NOMO-1 (cell line): ENCODE data around the gene CCDC120.

Experiments used
- DNase-seq, 2 experiments: peaks; one replicate each; lab custom pipeline; 2025; ENCODE audit not compliant: unreplicated experiment in 2 of 2; lab: John Stamatoyannopoulos, UW

CCDC120 gene, protein sequence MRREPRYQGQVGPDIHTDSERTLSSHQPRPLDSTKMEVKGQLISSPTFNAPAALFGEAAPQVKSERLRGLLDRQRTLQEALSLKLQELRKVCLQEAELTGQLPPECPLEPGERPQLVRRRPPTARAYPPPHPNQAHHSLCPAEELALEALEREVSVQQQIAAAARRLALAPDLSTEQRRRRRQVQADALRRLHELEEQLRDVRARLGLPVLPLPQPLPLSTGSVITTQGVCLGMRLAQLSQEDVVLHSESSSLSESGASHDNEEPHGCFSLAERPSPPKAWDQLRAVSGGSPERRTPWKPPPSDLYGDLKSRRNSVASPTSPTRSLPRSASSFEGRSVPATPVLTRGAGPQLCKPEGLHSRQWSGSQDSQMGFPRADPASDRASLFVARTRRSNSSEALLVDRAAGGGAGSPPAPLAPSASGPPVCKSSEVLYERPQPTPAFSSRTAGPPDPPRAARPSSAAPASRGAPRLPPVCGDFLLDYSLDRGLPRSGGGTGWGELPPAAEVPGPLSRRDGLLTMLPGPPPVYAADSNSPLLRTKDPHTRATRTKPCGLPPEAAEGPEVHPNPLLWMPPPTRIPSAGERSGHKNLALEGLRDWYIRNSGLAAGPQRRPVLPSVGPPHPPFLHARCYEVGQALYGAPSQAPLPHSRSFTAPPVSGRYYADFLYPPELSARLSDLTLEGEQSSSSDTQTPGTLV

GRCh38 chrX:49058794-49059193 lies at the start of gene CCDC120:
TSS of gene CCDC120 (plus strand) at chrX:49058999. CDS start at chrX:49062042, 3,043 bp downstream.
- DNase-seq: no peak

DNA sequence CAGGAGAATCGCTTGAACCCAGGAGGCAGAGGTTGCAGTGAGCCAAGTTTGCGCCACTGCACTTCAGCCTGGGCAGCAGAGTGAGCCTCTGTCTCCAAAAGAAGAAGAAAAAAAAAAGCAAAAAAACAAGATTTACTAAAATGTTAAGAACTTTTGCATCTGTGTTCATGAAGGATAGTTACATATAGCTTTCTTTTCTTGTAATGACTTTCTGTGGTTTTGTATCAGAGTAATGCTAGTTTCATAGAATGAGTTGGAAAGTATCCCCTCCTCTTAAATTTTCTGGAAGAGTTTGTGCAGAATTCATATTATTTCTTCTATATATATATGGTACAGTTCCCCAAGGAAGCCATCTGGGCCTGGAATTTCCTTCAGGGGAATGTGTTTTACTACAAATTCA lies 39.7 kb upstream of the CCDC120 start:
- no peak for DNase-seq

GRCh38 chrX:49019599-49020249 lies 39.1 kb upstream of the CCDC120 start:
- DNase-seq: peak in 1 of 2 experiments; percentile 18

GRCh38 chrX:49029876-49030275 lies 28.9 kb upstream of the CCDC120 start:
- DNase-seq: no peak

- DNase-seq: no peak
Measured at GRCh38 chrX:49030283-49030682, 28.5 kb upstream of the CCDC120 start.

- DNase-seq: no peak
Measured at GRCh38 chrX:49037883-49038475, 20.8 kb upstream of the CCDC120 start.

DNA sequence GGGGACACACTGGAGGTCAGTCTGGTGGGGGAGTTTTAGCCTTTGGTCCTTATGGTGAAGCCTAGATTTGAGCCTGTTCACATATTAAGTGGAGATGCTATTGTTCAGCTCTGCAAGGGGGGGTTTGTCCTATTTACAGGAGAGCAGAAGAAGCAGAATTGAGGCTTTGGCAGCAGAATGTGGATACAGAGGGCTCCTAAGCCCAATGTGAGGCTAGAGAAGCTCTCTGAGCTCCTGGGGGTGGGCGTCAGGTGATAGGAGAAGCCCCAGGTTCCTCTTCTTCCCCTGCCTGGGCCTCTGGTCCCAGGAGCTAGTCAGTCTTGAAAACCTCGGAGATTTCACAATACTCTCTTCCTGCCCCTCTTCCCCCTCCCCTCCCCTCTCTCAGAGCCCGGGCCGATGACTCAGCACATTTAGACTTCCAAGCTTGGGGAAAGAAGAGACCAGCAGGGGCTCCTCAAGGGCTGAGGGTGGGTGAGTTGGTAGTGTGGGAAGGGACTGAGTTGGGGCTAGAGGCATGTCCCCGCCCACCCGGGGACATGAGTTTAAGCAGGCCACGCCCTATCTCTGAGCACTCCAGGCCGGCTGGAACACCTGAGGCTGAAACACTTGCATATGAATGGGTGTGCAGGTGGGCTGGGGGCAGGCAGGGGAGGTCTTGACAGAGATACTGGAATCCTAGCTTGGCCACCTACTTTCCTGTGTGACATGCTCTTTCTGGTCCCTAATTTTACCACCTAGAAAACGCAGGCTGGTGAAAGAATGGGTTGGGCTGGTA lies 19.0 kb upstream of the CCDC120 start:
- DNase-seq: peak; percentile 91 to 94

- DNase-seq: no peak
Measured at GRCh38 chrX:49040376-49040955, 18.3 kb upstream of the CCDC120 start.

DNA sequence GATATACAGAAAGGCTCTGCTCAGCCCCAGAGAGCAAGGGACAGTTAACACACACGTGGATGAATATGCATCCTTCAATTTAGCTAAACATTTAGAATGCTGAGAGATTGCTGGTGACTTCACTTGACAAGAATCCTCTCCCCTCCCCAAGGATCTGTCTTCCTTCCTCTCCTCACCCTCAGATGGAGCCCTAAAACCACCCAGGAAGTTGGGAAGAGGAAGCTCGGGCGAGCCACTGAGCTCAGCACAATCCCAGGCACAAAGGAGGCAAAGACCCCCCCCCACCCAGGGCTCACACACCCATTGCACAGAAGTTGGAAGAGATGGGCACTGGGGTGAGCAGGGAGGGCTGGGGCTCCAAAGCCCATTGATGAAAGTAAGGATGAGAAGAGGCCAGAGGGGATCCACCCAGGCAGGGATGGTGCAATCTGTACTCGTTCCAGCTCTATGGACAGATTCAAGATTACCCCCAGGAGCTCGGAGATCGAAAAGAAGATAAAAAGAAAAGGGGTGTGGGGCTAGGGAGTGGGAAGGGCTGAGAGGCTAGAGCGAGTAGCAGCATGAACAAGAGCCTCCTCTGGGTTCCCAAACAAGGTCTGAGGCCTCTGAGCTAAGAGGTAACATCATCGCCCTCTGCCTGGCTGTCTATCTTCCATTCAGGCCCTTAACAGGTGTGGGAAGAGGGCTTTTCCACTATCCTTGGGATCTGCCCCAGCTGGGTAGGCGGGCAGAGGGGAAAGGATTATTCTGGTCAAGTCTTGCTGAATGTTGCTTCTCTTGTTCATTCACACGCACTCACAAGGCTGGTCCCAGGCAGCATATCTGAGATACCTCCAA lies 16.8 kb upstream of the CCDC120 start:
- DNase-seq: peak in 1 of 2 experiments; percentile 4

DNA sequence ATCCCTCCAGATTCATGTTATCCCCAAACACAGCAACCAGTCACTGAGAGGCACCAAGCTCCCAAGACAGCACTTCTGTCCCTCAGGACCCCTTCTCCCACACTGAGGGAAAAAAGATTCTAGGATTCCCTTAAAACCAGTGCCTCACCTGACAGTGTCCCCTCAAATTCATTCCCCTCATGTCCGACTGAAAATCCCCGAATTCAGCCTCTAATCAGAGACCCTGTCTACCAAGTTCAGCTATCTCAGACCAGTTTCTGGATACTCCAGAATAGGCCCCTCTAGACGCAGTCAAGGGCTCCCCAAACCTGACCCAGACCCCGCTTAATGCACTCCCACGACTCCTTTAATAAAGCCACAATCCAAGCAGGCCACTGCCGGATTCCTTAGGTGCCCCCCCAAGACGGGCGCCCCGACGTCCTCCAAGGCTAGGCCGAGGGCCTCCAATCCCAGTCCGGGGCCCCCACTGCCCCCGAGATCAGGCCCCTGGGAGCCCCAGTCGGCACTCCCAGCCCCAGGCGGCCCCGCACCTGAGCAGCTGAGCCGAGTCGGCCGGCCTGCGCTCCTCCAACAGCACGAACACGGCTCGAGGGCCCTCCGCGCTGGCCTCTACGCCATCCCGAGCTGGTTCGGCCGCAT lies 16.1 kb upstream of the CCDC120 start:
- DNase-seq: no peak

GRCh38 chrX:49043220-49043986 lies 15.4 kb upstream of the CCDC120 start, which contains the start of gene TFE3:
TSS of gene TFE3 (minus strand) at chrX:49043357. CDS start at chrX:49043226, 131 bp downstream.
- peak; percentile 92 to 97 for DNase-seq

DNA sequence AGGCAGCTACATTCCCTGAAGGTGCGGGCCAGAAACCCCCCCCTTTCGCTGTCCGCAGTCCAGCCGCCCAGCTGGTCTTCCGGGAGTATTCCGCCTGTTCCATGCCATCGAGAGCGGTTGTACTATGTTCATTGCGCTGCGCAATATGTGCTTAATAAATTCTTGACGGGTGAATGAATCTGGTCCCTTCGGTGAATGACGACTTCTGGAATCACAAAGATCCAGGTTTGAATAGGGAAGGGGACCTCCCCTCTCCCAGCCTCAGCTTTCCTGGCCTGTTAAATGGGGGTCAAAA lies 14.9 kb upstream of the CCDC120 start:
- no peak for DNase-seq

DNA sequence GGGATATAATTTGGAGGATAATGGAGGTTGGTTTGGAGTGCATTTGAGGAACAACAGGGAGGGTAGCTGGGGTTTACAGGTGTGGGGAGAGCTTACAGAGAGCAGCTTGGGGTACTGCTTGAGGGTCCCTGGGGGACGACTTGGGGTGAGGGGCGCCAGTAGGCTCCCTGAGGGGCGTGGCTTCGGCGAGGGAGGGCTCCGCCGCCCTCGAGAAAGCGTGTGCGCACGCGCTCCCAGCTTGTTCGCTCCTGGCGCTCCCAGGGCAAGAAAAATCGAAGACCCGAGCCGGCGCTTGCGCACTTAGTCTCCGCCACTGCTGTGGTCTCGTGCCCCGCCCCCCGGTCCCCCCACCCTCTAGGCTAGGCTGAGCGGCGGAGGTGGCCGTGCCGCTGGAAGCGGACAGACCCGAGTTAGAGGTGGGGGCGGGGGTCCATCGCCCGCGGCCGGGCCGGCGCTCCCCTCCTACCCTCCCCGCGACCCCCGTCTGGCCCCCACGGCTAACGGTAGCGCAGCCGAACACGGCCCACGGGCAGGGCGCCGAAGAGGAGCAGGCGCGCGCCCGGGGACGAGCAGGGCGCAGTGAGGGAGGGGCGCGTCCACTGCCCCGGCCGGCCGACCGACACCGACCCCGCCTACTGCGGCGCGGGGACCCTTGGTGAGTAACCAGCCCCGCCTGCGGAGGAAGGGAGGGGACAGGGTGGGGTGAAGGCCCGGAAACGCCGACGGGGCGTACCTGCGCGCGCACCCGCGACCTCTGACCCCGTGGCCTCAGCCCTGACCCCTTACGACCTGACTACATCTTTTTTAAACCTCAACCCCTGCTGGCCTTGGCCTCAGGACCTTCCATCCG lies 5.4 kb upstream of the CCDC120 start:
- DNase-seq: no peak

GRCh38 chrX:49054073-49054762 lies 4.6 kb upstream of the CCDC120 start:
- DNase-seq: no peak

GRCh38 chrX:49059201-49059600 lies 402 bp downstream of the CCDC120 start:
- no peak for DNase-seq

DNA sequence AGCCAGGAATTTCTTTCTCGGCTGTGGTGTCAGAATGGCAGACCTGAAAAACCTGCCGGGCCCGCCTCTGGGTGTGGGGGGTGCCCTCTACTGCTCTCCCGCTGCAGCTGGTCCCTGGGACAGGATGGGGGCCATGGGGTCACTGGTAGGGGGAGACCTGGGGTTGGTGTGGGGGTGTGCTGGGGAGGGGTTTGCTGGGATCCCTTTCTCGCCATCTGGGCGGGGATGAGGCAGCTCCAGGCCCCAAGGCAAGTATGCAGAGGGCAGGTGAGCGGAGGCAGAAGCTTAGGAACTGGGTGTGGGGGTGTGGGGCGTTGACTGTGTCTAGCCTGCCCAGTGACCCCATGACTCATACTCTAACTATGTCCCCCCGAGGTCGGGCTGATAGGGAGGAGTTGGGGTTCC lies 884 bp downstream of the CCDC120 start:
- DNase-seq: no peak

- DNase-seq: no peak
Measured at GRCh38 chrX:49060914-49061313, 2.1 kb downstream of the CCDC120 start.
